ENCODE results near the gene CHODL. TPM values are rescaled to one million over a fixed set of nuclear protein-coding genes. Genes with fewer than 3 reads are reported as not detected.

CHODL gene
- total RNA-seq, 1 donor = under 0.01 TPM

- DNase-seq (ENCODE audit: low read depth in 2 of 3, low spot score in 2 of 3) = no peak
Measured at GRCh38 chr21:18275781-18276180, 31.1 kb downstream of the CHODL start.

- no peak for DNase-seq (ENCODE audit: low read depth in 2 of 3, low spot score in 2 of 3)
Measured at GRCh38 chr21:18285379-18285778, 40.7 kb downstream of the CHODL start.

DNA sequence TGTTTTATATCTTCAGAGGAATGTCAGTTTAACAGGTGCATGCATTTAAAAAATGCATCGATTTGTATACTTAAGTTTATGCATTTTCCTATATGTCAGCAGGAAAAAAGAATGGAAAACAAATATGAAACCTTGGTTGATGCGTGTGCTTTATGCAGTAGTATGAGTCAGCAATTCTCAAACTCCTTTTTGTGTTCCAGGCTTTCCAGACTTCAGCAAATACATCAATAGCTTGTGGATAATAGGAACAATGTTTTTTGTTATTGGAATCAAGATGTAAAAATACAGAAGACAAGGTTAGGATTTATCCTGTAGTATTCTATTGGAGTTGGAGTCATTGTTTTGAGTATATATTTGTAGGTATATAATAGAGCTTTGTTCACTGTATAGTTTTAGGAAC is 45.2 kb downstream of the CHODL start:
- no peak for DNase-seq (ENCODE audit: low read depth in 2 of 3, low spot score in 2 of 3)

- no peak for DNase-seq (ENCODE audit: low read depth in 2 of 3, low spot score in 2 of 3)
Measured at GRCh38 chr21:18294100-18294499, 49.5 kb downstream of the CHODL start.

DNA sequence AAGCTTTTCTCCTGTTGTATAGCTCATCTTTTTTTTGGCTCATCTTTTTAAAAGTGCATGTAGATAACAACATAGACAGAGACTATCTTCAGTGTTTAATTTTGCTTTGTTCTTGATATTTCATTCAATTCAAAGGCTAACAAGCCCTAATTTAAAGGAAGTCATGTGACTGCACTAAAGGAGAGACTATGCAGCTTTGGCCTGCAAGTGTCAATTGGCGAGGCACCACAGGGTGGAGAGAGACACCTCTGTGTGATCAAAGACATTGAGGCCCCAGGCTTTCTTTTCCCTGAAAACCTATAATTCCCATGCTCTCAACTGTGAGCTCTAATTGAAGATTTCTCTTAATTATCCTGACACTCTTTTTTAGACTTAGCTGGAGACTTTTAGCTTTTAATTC is 53.6 kb downstream of the CHODL start:
- DNase-seq (ENCODE audit: low read depth in 2 of 3, low spot score in 2 of 3) = no peak

Other genes starting within 250 kb of the CHODL start
- not detected for gene TMPRSS15, start 159.0 kb downstream of the CHODL start, total RNA-seq